Esophagus (tissue), 2 donors: ENCODE measurements around the gene CDK16. TPM values are rescaled to one million over a fixed set of nuclear protein-coding genes. Genes with fewer than 3 reads are reported as not detected.

Experiments
- H3K27ac ChIP-seq, 2 donors: one replicate each; pipeline ENCODE4 v1.5.1; 2013; ENCODE audit warnings: low read depth in 2 of 2, mild to moderate bottlenecking in 2 of 2, inconsistent platforms in 1 of 2, low read length in 1 of 2, moderate library complexity in 1 of 2
- H3K27me3 ChIP-seq, 2 donors: one replicate each; pipeline ENCODE4 v1.6.1; 2013; ENCODE audit warnings: low read length in 2 of 2, control low read depth in 1 of 2, mild to moderate bottlenecking in 1 of 2; ENCODE audit not compliant: insufficient read depth in 2 of 2, control insufficient read depth in 1 of 2
- H3K36me3 ChIP-seq, 2 donors: one replicate each; pipeline ENCODE4 v1.6.1; 2013; ENCODE audit warnings: low read length in 1 of 2; ENCODE audit not compliant: control insufficient read depth in 2 of 2, insufficient read depth in 2 of 2
- H3K4me1 ChIP-seq, 2 donors: one replicate each; pipeline ENCODE4 v1.6.1; 2013; ENCODE audit warnings: low read length in 1 of 2; ENCODE audit not compliant: control insufficient read depth in 2 of 2, insufficient read depth in 2 of 2
- H3K4me3 ChIP-seq, 2 donors: one replicate each; pipeline ENCODE4 v1.5.1; 2013; ENCODE audit warnings: low read length in 2 of 2, mild to moderate bottlenecking in 2 of 2, low read depth in 1 of 2, moderate library complexity in 1 of 2
- H3K9me3 ChIP-seq, 2 donors: one replicate each; pipeline ENCODE4 v1.6.1; 2013; ENCODE audit warnings: mild to moderate bottlenecking in 2 of 2, low read depth in 1 of 2, low read length in 1 of 2, moderate library complexity in 1 of 2; ENCODE audit not compliant: control insufficient read depth in 2 of 2, insufficient read depth in 1 of 2
- WGBS, 2 donors: extraction: QIAGEN DNeasy Blood & Tissue Kit; methylation state at CpG; one replicate each; pipeline ENCODE4 v1.1.7; 2013; 5-methylcytosine and 5-hydroxymethylcytosine counted together
- polyA plus RNA-seq, 2 donors: library from polyadenylated mRNA; stranded (reverse); fragments of 200-250 nt; gene quantifications; one replicate each; pipeline ENCODE4 v1.2.3, GENCODE V29; 2013
- donor health status: healthy with polysubstance abuse.
- donor health status: Bipolar disorder and iron deficiency.

The CDK16 gene
- polyA plus RNA-seq, 2 donors = 47.5 to 59.8 TPM

GRCh38 chrX:47224266-47224895, 5.9 kb downstream of the CDK16 start:
- H3K36me3 ChIP-seq = peaks cover 4 to 42% of the 10 kb centered on the region in 2 donors
- H3K27ac ChIP-seq = no peak overlapping the region
- peaks cover 0 to 13% of the 10 kb centered on the region in 2 donors for H3K4me1 ChIP-seq
- 89 to 93% methylated on average over 17 of the region's 17 CpGs for WGBS, 2 donors
- H3K4me3 ChIP-seq = no peak overlapping the region
- H3K27me3 ChIP-seq = no peaks in the 10 kb centered on the region
- H3K9me3 ChIP-seq = no peaks in the 10 kb centered on the region

DNA sequence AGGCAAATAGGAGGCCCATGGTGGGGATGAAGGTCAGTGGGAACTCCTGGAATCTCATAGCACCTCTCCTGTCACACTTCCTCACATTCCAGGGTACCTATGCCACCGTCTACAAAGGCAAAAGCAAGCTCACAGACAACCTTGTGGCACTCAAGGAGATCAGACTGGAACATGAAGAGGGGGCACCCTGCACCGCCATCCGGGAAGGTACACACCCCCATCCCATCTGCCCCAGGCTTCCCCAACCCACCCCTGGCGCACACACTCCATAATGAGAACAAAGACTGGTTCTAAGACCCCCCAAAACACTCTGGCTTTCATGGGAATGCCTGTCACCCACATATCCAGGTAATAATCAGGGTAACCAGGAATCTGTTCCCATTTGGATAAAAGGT, 6.4 kb downstream of the CDK16 start:
- H3K36me3 ChIP-seq = peaks cover 4 to 42% of the 10 kb centered on the region in 2 donors
- H3K27me3 ChIP-seq = no peaks in the 10 kb centered on the region
- 90 to 91% methylated on average over 4 of the region's 4 CpGs for WGBS, 2 donors

GRCh38 chrX:47226071-47226470, 7.6 kb downstream of the CDK16 start:
- no peaks in the 10 kb centered on the region for H3K27me3 ChIP-seq
- no peak overlapping the region for H3K27ac ChIP-seq
- H3K4me1 ChIP-seq = no peaks in the 10 kb centered on the region
- no peaks in the 10 kb centered on the region for H3K9me3 ChIP-seq
- H3K36me3 ChIP-seq = peaks cover 4 to 42% of the 10 kb centered on the region in 2 donors
- 84 to 89% methylated on average over 6 of the region's 6 CpGs for WGBS, 2 donors
- H3K4me3 ChIP-seq = no peak overlapping the region

More for the DNA sequence above, 6.4 kb downstream of the CDK16 start:
- Histone ChIP-seq H3K4me1 (peaks cover 0 to 7% of the 10 kb centered on the region in 2 donors), H3K27ac (no peak overlapping the region), H3K4me3 (no peak overlapping the region), H3K9me3 (no peaks in the 10 kb centered on the region)

- 87 to 92% methylated on average over 19 of the region's 19 CpGs for WGBS, 2 donors
- Histone ChIP-seq H3K36me3 (peaks cover 4 to 42% of the 10 kb centered on the region in 2 donors), H3K9me3 (no peaks in the 10 kb centered on the region), H3K27ac (no peak overlapping the region), H3K4me3 (no peak overlapping the region), H3K27me3 (no peaks in the 10 kb centered on the region), H3K4me1 (no peaks in the 10 kb centered on the region)
These were observed 8.3 kb downstream of the CDK16 start for GRCh38 chrX:47226531-47227333.

DNA sequence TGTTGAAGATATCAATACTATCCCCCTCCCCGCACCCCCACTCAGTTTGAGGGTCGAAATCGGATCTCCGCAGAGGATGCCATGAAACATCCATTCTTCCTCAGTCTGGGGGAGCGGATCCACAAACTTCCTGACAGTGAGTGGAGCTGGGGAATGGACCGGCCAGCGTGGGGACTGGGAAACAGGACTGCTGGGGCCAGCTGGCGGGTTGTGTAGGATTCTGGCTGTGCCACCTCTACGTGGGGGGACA, 8.8 kb downstream of the CDK16 start:
- H3K9me3 ChIP-seq = no peaks in the 10 kb centered on the region
- no peaks in the 10 kb centered on the region for H3K27me3 ChIP-seq
- H3K4me1 ChIP-seq = no peaks in the 10 kb centered on the region
- peaks cover 4 to 42% of the 10 kb centered on the region in 2 donors for H3K36me3 ChIP-seq
- H3K27ac ChIP-seq = no peak overlapping the region
- 90 to 92% methylated on average over 9 of the region's 9 CpGs for WGBS, 2 donors
- no peak overlapping the region for H3K4me3 ChIP-seq

DNA sequence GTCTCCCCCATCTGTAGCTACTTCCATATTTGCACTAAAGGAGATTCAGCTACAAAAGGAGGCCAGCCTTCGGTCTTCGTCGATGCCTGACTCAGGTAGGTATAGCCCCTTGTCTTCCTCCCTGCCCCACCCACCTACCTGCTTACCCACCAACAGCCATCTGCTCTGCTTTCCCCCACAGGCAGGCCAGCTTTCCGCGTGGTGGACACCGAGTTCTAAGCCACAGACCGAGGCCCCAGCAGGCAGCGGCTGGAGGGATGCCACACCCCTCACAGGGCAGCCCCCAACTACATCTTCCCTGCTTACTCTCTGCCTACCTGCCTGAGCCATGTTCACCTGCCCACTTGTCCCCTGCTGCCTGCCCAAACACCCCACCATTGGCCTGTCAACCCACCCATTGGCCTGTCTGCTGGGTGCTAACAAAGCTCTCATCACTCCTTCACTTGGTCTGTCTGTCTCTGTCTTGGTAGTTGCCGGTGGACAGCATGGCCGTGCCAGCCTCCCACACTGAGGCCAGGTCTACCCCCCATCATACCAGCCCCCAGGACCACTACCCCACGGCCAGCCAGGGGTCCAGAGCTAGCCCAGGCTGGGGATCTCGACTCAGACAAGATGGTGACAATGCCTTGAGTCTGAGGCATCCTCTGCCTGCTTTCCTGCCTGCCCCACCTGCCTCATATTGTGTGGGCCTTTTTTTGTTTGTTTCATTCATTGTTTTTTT, 10.2 kb downstream of the CDK16 start:
- 91 to 94% methylated on average over 12 of the region's 12 CpGs for WGBS, 2 donors
- Histone ChIP-seq H3K36me3 (peaks cover 4 to 34% of the 10 kb centered on the region in 2 donors), H3K9me3 (no peaks in the 10 kb centered on the region), H3K27ac (no peak overlapping the region), H3K4me1 (no peaks in the 10 kb centered on the region), H3K4me3 (no peak overlapping the region), H3K27me3 (no peaks in the 10 kb centered on the region)

- 90 to 94% methylated on average over 5 to 6 of the region's 6 CpGs for WGBS, 2 donors
- Histone ChIP-seq H3K27ac (no peak overlapping the region), H3K27me3 (no peaks in the 10 kb centered on the region), H3K4me1 (no peaks in the 10 kb centered on the region), H3K9me3 (no peaks in the 10 kb centered on the region), H3K36me3 (peaks cover 0 to 28% of the 10 kb centered on the region in 2 donors), H3K4me3 (no peak overlapping the region)
These were observed 10.9 kb downstream of the CDK16 start for GRCh38 chrX:47229427-47229826.

DNA sequence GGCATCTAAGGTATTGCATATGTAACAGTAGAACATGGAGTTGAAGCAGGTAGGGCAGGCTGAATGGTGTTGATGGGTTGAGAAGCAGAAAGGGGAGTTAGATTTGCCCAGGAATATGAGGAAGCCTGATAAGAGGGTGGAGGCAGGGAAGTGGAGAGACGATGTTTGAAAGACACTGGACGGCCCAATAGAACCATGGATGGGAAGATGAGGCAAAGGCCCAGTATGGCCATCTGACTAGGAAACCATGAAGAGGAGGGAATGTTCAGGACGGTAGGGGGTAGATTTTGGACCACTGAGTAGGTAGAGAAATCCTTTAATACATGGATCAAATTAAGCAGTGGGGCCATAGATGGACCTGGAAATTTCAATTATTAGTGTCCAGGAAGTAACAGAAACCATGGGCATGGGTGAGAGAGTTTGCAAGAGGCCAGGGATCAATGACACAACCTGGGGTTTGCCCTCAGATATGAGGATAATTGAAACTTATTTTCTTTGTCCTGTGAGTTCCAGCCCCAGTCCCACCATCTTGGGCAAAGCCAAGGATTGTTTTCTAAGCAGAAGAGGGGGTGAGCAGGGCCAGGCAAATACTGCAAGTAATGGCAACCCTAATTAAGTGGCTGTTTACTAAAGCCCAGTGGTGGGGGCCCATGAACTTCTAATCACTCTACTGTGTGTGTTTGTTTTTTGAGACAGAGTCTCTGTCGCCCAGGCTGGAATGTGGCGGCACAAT, 11.8 kb downstream of the CDK16 start:
- H3K9me3 ChIP-seq = no peaks in the 10 kb centered on the region
- H3K36me3 ChIP-seq = peaks cover 0 to 23% of the 10 kb centered on the region in 2 donors
- H3K4me1 ChIP-seq = no peaks in the 10 kb centered on the region
- no peak overlapping the region for H3K27ac ChIP-seq
- H3K4me3 ChIP-seq = no peak overlapping the region
- H3K27me3 ChIP-seq = no peaks in the 10 kb centered on the region
- 86 to 88% methylated on average over 5 of the region's 5 CpGs for WGBS, 2 donors

GRCh38 chrX:47231167-47231566, 12.7 kb downstream of the CDK16 start:
- Histone ChIP-seq H3K4me1 (no peaks in the 10 kb centered on the region), H3K36me3 (peaks cover 0 to 16% of the 10 kb centered on the region in 2 donors), H3K4me3 (no peak overlapping the region), H3K9me3 (no peaks in the 10 kb centered on the region), H3K27me3 (no peaks in the 10 kb centered on the region), H3K27ac (no peak overlapping the region)
- WGBS, 2 donors = 64 to 68% methylated on average over 2 of the region's 2 CpGs
